Measurements from ENCODE around the gene CDH4.

CDH4 gene

GRCh38 chr20:61526907-61527306 lies 274.8 kb downstream of the CDH4 start:
- H3K27me3 ChIP-seq (ENCODE audit: low read length) = no peaks in the 10 kb centered on the region
- no peaks in the 10 kb centered on the region for H3K79me2 ChIP-seq (ENCODE audit: insufficient read depth, low read length)
- TF ChIP-seq EZH2phosphoT487 (conservative IDR thresholded peaks at IDR 0.05; ENCODE audit: low read length) (no peak), CTCF (IDR thresholded peaks at IDR 0.05; ENCODE audit: insufficient read depth, low read length, poor library complexity, severe bottlenecking) (no peak)

GRCh38 chr20:61527626-61528025 lies 275.6 kb downstream of the CDH4 start:
- Histone ChIP-seq H3K4me3 (ENCODE audit: insufficient read depth, low read length, poor library complexity, severe bottlenecking) (no peak overlapping the region), H4K20me1 (ENCODE audit: low read depth, low read length) (0 out of 2 replicates have a peak, but pooled peaks cover 5% of the 10 kb centered on the region), H3K27ac (ENCODE audit: low read depth, low read length) (no peak overlapping the region), H3K9ac (ENCODE audit: low read length) (no peak overlapping the region), H3K4me2 (ENCODE audit: low read depth, low read length, poor library complexity, severe bottlenecking) (no peak overlapping the region), H3K79me2 (ENCODE audit: insufficient read depth, low read length) (no peaks in the 10 kb centered on the region), H3K27me3 (ENCODE audit: low read length) (no peaks in the 10 kb centered on the region), H3K9me2 (replicated peaks; ENCODE audit: insufficient read depth, low read length) (no peaks in the 10 kb centered on the region), H2AFZ (ENCODE audit: low read depth, low read length, severe bottlenecking) (no peak overlapping the region), H3K9me3 (ENCODE audit: insufficient read depth, low read length) (no peaks in the 10 kb centered on the region), H3K36me3 (ENCODE audit: low read length) (no peaks in the 10 kb centered on the region), H3F3A (ENCODE audit: insufficient read depth) (no peaks in the 10 kb centered on the region)
- no peak for TF ChIP-seq EZH2phosphoT487 (conservative IDR thresholded peaks at IDR 0.05; ENCODE audit: low read length)
- no peak for TF ChIP-seq CTCF (IDR thresholded peaks at IDR 0.05; ENCODE audit: insufficient read depth, low read length, poor library complexity, severe bottlenecking)

More at GRCh38 chr20:61526907-61527306, 274.8 kb downstream of the CDH4 start:
- H2AFZ ChIP-seq (ENCODE audit: low read depth, low read length, severe bottlenecking) = no peak overlapping the region
- H3K27ac ChIP-seq (ENCODE audit: low read depth, low read length) = no peak overlapping the region
- H4K20me1 ChIP-seq (ENCODE audit: low read depth, low read length) = 0 out of 2 replicates have a peak, but pooled peaks cover 5% of the 10 kb centered on the region
- no peaks in the 10 kb centered on the region for H3K36me3 ChIP-seq (ENCODE audit: low read length)
- H3K4me2 ChIP-seq (ENCODE audit: low read depth, low read length, poor library complexity, severe bottlenecking) = no peak overlapping the region
- H3K9me2 ChIP-seq (replicated peaks; ENCODE audit: insufficient read depth, low read length) = no peaks in the 10 kb centered on the region
- no peaks in the 10 kb centered on the region for H3K9me3 ChIP-seq (ENCODE audit: insufficient read depth, low read length)
- no peak overlapping the region for H3K4me3 ChIP-seq (ENCODE audit: insufficient read depth, low read length, poor library complexity, severe bottlenecking)
- H3F3A ChIP-seq (ENCODE audit: insufficient read depth) = no peaks in the 10 kb centered on the region
- no peak overlapping the region for H3K9ac ChIP-seq (ENCODE audit: low read length)

- Histone ChIP-seq H3K79me2 (ENCODE audit: insufficient read depth, low read length) (no peaks in the 10 kb centered on the region), H3K9me3 (ENCODE audit: insufficient read depth, low read length) (no peaks in the 10 kb centered on the region), H2AFZ (ENCODE audit: low read depth, low read length, severe bottlenecking) (no peak overlapping the region), H3K27me3 (ENCODE audit: low read length) (no peaks in the 10 kb centered on the region), H3K9me2 (replicated peaks; ENCODE audit: insufficient read depth, low read length) (no peaks in the 10 kb centered on the region), H3K9ac (ENCODE audit: low read length) (no peak overlapping the region), H3K27ac (ENCODE audit: low read depth, low read length) (no peak overlapping the region), H3F3A (ENCODE audit: insufficient read depth) (no peaks in the 10 kb centered on the region), H3K4me3 (ENCODE audit: insufficient read depth, low read length, poor library complexity, severe bottlenecking) (no peak overlapping the region), H4K20me1 (ENCODE audit: low read depth, low read length) (0 out of 2 replicates have a peak, but pooled peaks cover 5% of the 10 kb centered on the region), H3K36me3 (ENCODE audit: low read length) (no peaks in the 10 kb centered on the region), H3K4me2 (ENCODE audit: low read depth, low read length, poor library complexity, severe bottlenecking) (no peak overlapping the region)
- no peak for TF ChIP-seq EZH2phosphoT487 (conservative IDR thresholded peaks at IDR 0.05; ENCODE audit: low read length)
- TF ChIP-seq CTCF (IDR thresholded peaks at IDR 0.05; ENCODE audit: insufficient read depth, low read length, poor library complexity, severe bottlenecking) = no peak
These were observed 276.5 kb downstream of the CDH4 start for GRCh38 chr20:61528591-61528990.
